Mucosa of descending colon (tissue), 3 donors: ENCODE data around the gene MAGOH. TPM values are rescaled to one million over a fixed set of nuclear protein-coding genes. Genes with fewer than 3 reads are reported as not detected.

Experiments
- ATAC-seq: fragments of 200-7000 bp; cut with Tn5 transposase; one replicate; pipeline ENCODE4 v1.9.1; 2020; ENCODE audit warnings: mild to moderate bottlenecking, moderate library complexity
- DNase-seq, 3 donors: peaks; one replicate each; pipeline ENCODE4 v3.0.0-alpha.2; 2020
- H3K36me3 ChIP-seq: fragments of 200-600 bp; one replicate; pipeline ENCODE4 v1.8.0; 2021; ENCODE audit warnings: low read depth, mild to moderate bottlenecking
- H3K4me1 ChIP-seq: fragments of 200-600 bp; one replicate; pipeline ENCODE4 v1.8.0; 2021; ENCODE audit warnings: low read depth, mild to moderate bottlenecking
- H3K4me3 ChIP-seq: fragments of 200-600 bp; one replicate; pipeline ENCODE4 v1.8.0; 2021; ENCODE audit warnings: mild to moderate bottlenecking
- H3K9me3 ChIP-seq: fragments of 200-600 bp; one replicate; pipeline ENCODE4 v1.8.0; 2021; ENCODE audit warnings: mild to moderate bottlenecking
- CTCF ChIP-seq: fragments of 200-600 bp; IDR thresholded peaks from one replicate; pipeline ENCODE4 v1.8.0; 2022; ENCODE audit warnings: antibody characterized with exemption, mild to moderate bottlenecking
- intact Hi-C, 2 donors: fragments of 100-400 bp; cut with DNase I in 1 of 2; cut with micrococcal nuclease in 1 of 2; formaldehyde crosslinking; loops; one replicate each; pipeline versions ENCODE4 v1.11.0 to v1.11.1; 2022; cut with DNase I, micrococcal nuclease
- total RNA-seq, 3 donors: library from RNA; stranded (reverse); fragmentation: NEBNext Ultra II Directional in 2 of 3; extraction: Animal tissue kit (Norgen Biotek cat#: 25700) in 2 of 3; gene quantifications; one replicate each; pipeline versions ENCODE4 v1.2.1 to v1.2.4, GENCODE V29; 2021 to 2023
- donor health status: DM: no; HTN: no; CAD: no; lungs with moderate emphysema.
- donor health status: DM: no; HTN: no; CAD: no.
- donor health status: DM: no; HTN: yes; CAD: no.

Gene MAGOH
- total RNA-seq, 3 donors from 2014 or later: 30.3 to 36.3 (median 34.9) TPM

GRCh38 chr1:53250325-53250724 is 12.0 kb upstream of the MAGOH start:
- ATAC-seq (no peak), DNase-seq (no peak)
- H3K36me3 ChIP-seq: no peaks in the 10 kb centered on the region
- no peak overlapping the region for H3K4me3 ChIP-seq
- no peak for TF ChIP-seq CTCF
- H3K9me3 ChIP-seq: no peaks in the 10 kb centered on the region
- H3K4me1 ChIP-seq: no peaks in the 10 kb centered on the region
- intact Hi-C loops: no loop called here

GRCh38 chr1:53249706-53250105 is 11.4 kb upstream of the MAGOH start:
- intact Hi-C loops: no loop called here
- TF ChIP-seq CTCF: no peak
- ATAC-seq (no peak), DNase-seq (no peak)
- Histone ChIP-seq H3K4me3 (no peak overlapping the region), H3K4me1 (no peaks in the 10 kb centered on the region), H3K9me3 (no peaks in the 10 kb centered on the region), H3K36me3 (no peaks in the 10 kb centered on the region)

- Histone ChIP-seq H3K4me3 (no peak overlapping the region), H3K9me3 (no peaks in the 10 kb centered on the region), H3K36me3 (no peaks in the 10 kb centered on the region), H3K4me1 (no peaks in the 10 kb centered on the region)
- no peak for DNase-seq
- intact Hi-C loops: no loop called here
- ATAC-seq: no peak
- no peak for TF ChIP-seq CTCF
Observed at GRCh38 chr1:53246261-53247134, 8.2 kb upstream of the MAGOH start.

GRCh38 chr1:53244141-53244540 is 5.8 kb upstream of the MAGOH start:
- H3K9me3 ChIP-seq: no peaks in the 10 kb centered on the region
- H3K36me3 ChIP-seq: no peaks in the 10 kb centered on the region
- H3K4me3 ChIP-seq: no peak overlapping the region
- intact Hi-C loops: no loop called here
- ATAC-seq (no peak), DNase-seq (no peak)
- H3K4me1 ChIP-seq: no peaks in the 10 kb centered on the region
- TF ChIP-seq CTCF: no peak

- intact Hi-C loops: no loop called here
- no peak for DNase-seq
- H3K4me1 ChIP-seq: peaks cover 5% of the 10 kb centered on the region
- TF ChIP-seq CTCF: no peak
- no peak overlapping the region for H3K4me3 ChIP-seq
- ATAC-seq: no peak
- H3K9me3 ChIP-seq: no peaks in the 10 kb centered on the region
- H3K36me3 ChIP-seq: no peaks in the 10 kb centered on the region
Observed at GRCh38 chr1:53242381-53242780, 4.1 kb upstream of the MAGOH start.
